ENCODE data around the gene SV2C.

- TF ChIP-seq, protein P1, sequence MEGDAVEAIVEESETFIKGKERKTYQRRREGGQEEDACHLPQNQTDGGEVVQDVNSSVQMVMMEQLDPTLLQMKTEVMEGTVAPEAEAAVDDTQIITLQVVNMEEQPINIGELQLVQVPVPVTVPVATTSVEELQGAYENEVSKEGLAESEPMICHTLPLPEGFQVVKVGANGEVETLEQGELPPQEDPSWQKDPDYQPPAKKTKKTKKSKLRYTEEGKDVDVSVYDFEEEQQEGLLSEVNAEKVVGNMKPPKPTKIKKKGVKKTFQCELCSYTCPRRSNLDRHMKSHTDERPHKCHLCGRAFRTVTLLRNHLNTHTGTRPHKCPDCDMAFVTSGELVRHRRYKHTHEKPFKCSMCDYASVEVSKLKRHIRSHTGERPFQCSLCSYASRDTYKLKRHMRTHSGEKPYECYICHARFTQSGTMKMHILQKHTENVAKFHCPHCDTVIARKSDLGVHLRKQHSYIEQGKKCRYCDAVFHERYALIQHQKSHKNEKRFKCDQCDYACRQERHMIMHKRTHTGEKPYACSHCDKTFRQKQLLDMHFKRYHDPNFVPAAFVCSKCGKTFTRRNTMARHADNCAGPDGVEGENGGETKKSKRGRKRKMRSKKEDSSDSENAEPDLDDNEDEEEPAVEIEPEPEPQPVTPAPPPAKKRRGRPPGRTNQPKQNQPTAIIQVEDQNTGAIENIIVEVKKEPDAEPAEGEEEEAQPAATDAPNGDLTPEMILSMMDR (IDR thresholded peaks at IDR 0.05) = no peak
- no peak for TF ChIP-seq POLR2A (IDR thresholded peaks at IDR 0.05)
Measured at GRCh38 chr5:76153271-76153670, 70.1 kb downstream of the SV2C start.

Data from heart left ventricle (tissue), 13 donors.